Endothelial cell of umbilical vein (primary cell): Measurements from ENCODE around the gene MYO1E.

Experiments
- EZH2 ChIP-seq: IDR thresholded peaks from 2 replicates; pipeline ENCODE4 v1.6.1; 2012; ENCODE audit warnings: borderline replicate concordance, low read depth, mild to moderate bottlenecking, moderate library complexity, low read length, inconsistent platforms; ENCODE audit not compliant: severe bottlenecking
- FOS ChIP-seq: IDR thresholded peaks from 2 replicates; pipeline ENCODE4 v1.6.1; 2011; ENCODE audit warnings: mild to moderate bottlenecking, low read length, moderate library complexity, borderline replicate concordance; ENCODE audit not compliant: insufficient read depth
- GATA2 ChIP-seq: IDR thresholded peaks from 2 replicates; pipeline ENCODE4 v1.7.0; 2011; ENCODE audit warnings: low read depth, mild to moderate bottlenecking, moderate library complexity, mixed read lengths, low read length; ENCODE audit not compliant: insufficient read length, insufficient read depth
- JUN ChIP-seq: IDR thresholded peaks from 2 replicates; pipeline ENCODE4 v1.6.1; 2011; ENCODE audit warnings: borderline replicate concordance, low read depth; ENCODE audit not compliant: insufficient read length, insufficient read depth
- POLR2A ChIP-seq: IDR thresholded peaks from 2 replicates; pipeline ENCODE4 v1.6.1; 2012; ENCODE audit warnings: low read depth, mild to moderate bottlenecking, control low read depth, low read length
- POLR2AphosphoS5 ChIP-seq: IDR thresholded peaks from 2 replicates; pipeline ENCODE4 v1.6.1; 2012; ENCODE audit warnings: low read depth, mild to moderate bottlenecking, control low read depth, low read length, moderate library complexity; ENCODE audit not compliant: insufficient read depth
- TF ChIP-seq, protein P1 (sequence below), 2 donors: IDR thresholded peaks; 1 replicate in 1 of 2; 2 replicates in 1 of 2; pipeline ENCODE4 v1.5.1; 2011; ENCODE audit warnings: low read length in 2 of 2, mild to moderate bottlenecking in 2 of 2, moderate library complexity in 2 of 2, control low read depth in 1 of 2, inconsistent platforms in 1 of 2, low read depth in 1 of 2; ENCODE audit not compliant: insufficient read depth in 1 of 2; ENCODE audit errors: extremely low read depth in 1 of 2
- TF ChIP-seq, protein P2 (sequence below): IDR thresholded peaks from 2 replicates; pipeline ENCODE4 v1.6.1; 2011; ENCODE audit not compliant: insufficient read depth, insufficient read length

DNA sequence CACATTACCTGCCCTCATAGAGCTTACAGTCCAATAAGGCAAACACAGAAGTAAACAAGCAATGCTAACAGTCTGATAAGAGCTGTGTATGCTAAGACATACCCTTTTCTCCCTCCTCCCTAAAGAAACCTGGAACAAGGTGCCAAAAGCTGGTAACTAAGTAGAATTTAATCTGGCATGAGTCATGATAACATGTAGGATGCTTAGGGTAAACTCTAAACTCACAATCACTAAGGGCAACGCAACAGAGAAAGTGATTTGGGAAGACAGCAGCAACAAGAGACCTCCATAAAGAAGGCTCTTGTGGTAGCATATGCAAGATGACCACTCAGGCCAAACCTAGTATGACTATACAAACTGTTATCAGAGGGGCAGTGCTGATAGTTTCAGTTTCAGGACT lies 55.5 kb downstream of the MYO1E start:
- TF ChIP-seq, protein P1, sequence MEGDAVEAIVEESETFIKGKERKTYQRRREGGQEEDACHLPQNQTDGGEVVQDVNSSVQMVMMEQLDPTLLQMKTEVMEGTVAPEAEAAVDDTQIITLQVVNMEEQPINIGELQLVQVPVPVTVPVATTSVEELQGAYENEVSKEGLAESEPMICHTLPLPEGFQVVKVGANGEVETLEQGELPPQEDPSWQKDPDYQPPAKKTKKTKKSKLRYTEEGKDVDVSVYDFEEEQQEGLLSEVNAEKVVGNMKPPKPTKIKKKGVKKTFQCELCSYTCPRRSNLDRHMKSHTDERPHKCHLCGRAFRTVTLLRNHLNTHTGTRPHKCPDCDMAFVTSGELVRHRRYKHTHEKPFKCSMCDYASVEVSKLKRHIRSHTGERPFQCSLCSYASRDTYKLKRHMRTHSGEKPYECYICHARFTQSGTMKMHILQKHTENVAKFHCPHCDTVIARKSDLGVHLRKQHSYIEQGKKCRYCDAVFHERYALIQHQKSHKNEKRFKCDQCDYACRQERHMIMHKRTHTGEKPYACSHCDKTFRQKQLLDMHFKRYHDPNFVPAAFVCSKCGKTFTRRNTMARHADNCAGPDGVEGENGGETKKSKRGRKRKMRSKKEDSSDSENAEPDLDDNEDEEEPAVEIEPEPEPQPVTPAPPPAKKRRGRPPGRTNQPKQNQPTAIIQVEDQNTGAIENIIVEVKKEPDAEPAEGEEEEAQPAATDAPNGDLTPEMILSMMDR (IDR thresholded peaks at IDR 0.05; ENCODE audit: extremely low read depth in 1 of 2, insufficient read depth in 1 of 2, low read depth in 1 of 2, low read length in 2 of 2) = no peak
- TF ChIP-seq, protein P2, sequence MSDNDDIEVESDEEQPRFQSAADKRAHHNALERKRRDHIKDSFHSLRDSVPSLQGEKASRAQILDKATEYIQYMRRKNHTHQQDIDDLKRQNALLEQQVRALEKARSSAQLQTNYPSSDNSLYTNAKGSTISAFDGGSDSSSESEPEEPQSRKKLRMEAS = no peak
- TF ChIP-seq POLR2A (no peak), EZH2 (no peak), POLR2AphosphoS5 (no peak), GATA2 (no peak), JUN (no peak), FOS (no peak)
